NCI-H345 (cell line): ENCODE measurements around the gene CAMKK2.
"Not testable (repeated sequence)": the region's sequence is repeated elsewhere in the genome, so short reads cannot be mapped to it uniquely, and the experiment has no call there.

Experiments used
- DNase-seq: peaks from one replicate; lab custom pipeline; 2025; lab: John Stamatoyannopoulos, UW

CAMKK2 gene

GRCh38 chr12:121279071-121279375, 17.5 kb downstream of the CAMKK2 start:
- DNase-seq: no peak

GRCh38 chr12:121278169-121279070, 18.1 kb downstream of the CAMKK2 start:
- no peak for DNase-seq

GRCh38 chr12:121277374-121277759, 19.1 kb downstream of the CAMKK2 start:
- no peak for DNase-seq

- no peak for DNase-seq
Measured at GRCh38 chr12:121274036-121274763, 22.3 kb downstream of the CAMKK2 start.

- no peak for DNase-seq
Measured at GRCh38 chr12:121273364-121273896, 23.1 kb downstream of the CAMKK2 start.

GRCh38 chr12:121267822-121268221, 28.7 kb downstream of the CAMKK2 start:
- no peak for DNase-seq

- DNase-seq: no peak
Measured at GRCh38 chr12:121264951-121265515, 31.5 kb downstream of the CAMKK2 start.

GRCh38 chr12:121264135-121264534, 32.4 kb downstream of the CAMKK2 start:
- no peak for DNase-seq

GRCh38 chr12:121263206-121263935, 33.1 kb downstream of the CAMKK2 start:
- DNase-seq: no peak

GRCh38 chr12:121261398-121261797, 35.1 kb downstream of the CAMKK2 start:
- DNase-seq: no peak

GRCh38 chr12:121260091-121260490, 36.4 kb downstream of the CAMKK2 start:
- no peak for DNase-seq

GRCh38 chr12:121259074-121259473, 37.4 kb downstream of the CAMKK2 start:
- DNase-seq: no peak

GRCh38 chr12:121257704-121258449, 38.6 kb downstream of the CAMKK2 start:
- DNase-seq: not testable (repeated sequence)

GRCh38 chr12:121255433-121255832, 41.1 kb downstream of the CAMKK2 start:
- no peak for DNase-seq

GRCh38 chr12:121253638-121254335, 42.7 kb downstream of the CAMKK2 start:
- DNase-seq: no peak

- DNase-seq: no peak
Measured at GRCh38 chr12:121252712-121253345, 43.7 kb downstream of the CAMKK2 start.

- no peak for DNase-seq
Measured at GRCh38 chr12:121251838-121252237, 44.7 kb downstream of the CAMKK2 start.

- DNase-seq: no peak
Measured at GRCh38 chr12:121250359-121250758, 46.1 kb downstream of the CAMKK2 start.

- no peak for DNase-seq
Measured at GRCh38 chr12:121248622-121249021, 47.9 kb downstream of the CAMKK2 start.

- DNase-seq: no peak
Measured at GRCh38 chr12:121246893-121247557, 49.5 kb downstream of the CAMKK2 start.
